Forelimb muscle (tissue), 1 donor: ENCODE results near the gene PAQR9. TPM values are rescaled to one million over a fixed set of nuclear protein-coding genes. Genes with fewer than 3 reads are reported as not detected.
"Not testable (repeated sequence)": the region's sequence is repeated elsewhere in the genome, so short reads cannot be mapped to it uniquely, and the experiment has no call there.

ENCODE experiments used
- DNase-seq: peaks from one replicate; pipeline ENCODE4 v3.0.0-alpha.2; 2013; ENCODE audit warnings: low read depth
- polyA plus RNA-seq: library from polyadenylated mRNA; unstranded; fragments of 120-200 nt; gene quantifications from one replicate; pipeline ENCODE4 v1.2.1, GENCODE V29; 2013; ENCODE audit not compliant: insufficient read length

The PAQR9 gene
- polyA plus RNA-seq, result 0.08 TPM

DNA sequence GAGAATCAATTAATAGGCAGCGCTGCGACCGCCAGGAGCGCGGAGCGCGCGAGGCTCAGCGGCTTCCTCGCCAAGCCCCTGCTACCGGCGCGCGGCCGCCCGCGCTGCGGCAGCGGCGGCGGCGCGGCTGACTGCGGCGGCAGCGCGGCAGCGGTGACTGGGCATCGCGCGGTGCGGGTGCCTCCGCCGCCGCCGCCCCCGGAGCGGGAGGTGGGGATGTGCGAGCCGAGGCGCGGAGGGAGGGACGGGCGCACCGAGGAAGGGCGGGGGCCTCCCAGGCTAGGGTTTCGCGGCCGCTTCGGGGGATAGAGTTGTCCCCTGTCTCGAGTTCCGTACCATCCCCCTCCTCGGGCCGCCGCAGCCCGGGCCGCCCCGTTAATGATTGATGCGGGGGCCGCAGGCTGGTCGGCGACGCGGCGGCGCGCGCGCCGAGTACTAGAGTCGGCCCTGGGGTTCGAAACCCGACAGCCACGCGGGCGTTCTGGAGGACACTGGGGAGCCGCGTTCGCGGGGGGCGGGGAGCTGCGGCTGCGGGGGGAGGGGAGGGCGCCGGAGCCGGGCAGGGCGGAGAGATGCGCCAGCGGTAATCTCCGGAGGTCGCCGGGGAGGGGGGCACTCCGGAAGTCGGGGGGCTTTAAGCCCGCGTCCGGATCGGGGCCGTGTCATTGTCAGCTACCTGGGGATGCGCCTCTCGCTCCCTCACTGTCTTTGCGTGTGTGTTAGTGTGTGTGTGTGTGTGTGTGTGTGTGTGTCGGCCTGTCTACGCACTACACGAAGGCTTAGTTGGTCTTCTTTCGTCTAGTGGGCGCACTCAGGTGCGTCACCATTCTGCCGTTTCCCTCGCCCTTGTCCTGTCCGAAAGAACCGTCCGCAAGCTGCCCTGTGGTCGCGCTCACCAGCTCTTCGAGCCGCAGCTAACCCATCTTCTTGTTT is at the start of gene PAQR9:
PAQR9 (minus strand) TSS at position 159 of the 933 bp plus-strand sequence. CDS start 338 bp downstream, outside the sequence.
- no peak for DNase-seq

DNA sequence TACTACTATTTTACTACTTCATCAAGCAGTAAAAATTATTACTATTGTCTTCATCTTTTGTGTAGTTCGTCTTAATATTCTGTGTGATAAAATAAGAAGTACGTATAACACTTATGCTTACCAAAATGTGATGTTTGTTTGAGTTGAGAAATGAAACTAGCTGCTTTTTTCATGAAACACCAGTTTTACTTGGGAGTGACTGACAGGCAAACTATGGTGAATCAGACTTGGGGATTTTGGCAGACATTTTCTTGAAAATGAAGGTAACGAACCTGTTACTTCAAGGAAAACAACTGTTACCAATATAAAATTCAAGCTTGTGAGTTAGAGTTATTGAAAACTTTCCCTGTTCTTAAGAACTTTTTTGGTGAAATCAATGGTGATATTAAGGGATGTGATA is 48.2 kb upstream of the PAQR9 start:
- DNase-seq, result no peak

DNA sequence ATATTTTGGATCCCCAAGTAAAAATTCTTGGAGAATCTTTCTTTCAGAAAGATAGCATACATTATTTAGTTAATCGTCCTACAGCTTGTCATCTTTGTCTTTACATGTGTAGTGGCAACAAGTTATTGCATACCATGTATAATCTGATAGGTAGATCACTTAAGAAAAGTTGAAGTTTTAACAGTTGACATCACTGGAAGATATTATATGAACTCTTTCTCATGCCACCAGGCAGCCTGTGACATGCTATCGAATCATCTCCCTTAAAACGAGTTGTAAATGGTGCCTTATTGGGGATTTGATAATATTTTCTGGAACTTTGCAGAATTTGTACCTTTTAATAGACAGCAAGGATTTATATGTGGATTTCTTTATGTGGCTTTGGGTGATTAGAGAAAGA is 46.5 kb upstream of the PAQR9 start:
- DNase-seq, result no peak

DNA sequence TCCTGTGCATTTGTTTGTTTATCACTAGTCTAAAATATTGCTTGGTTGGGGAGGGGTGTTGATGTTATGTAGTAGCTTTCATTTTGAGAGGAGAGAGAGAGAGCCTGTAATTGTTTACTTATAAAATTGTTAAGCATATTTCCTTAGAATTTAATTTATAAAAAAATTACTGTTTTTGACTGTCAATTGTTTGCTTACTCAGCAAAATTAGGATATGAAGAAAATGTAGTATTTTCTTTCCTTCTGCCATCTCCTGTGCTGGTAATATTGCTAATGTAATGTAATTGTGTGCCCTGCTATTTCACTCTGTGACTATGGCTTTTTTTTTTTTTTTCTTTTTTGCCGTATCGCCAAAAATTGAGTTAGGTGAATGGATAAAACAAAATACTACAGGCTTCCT is 41.3 kb upstream of the PAQR9 start:
- no peak for DNase-seq

DNA sequence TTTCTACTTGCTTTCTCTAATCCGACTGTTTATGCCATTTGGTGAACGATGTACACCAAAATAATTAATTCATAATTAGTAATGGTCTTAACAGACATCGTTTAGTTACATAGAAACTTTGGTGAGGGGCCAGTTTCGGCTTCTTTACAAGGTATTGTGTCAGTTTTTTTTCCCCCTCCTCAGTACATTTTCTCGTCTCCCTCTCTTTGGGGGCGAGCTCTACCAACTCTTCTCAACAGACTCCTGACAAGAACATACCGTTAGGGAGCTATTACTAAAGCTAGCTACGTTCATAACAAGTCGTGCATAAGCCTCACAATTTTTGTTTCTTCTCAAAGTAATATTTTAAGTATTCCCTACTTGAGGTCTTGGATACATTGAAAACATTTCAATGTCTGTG is 39.3 kb upstream of the PAQR9 start:
- DNase-seq, result no peak

DNA sequence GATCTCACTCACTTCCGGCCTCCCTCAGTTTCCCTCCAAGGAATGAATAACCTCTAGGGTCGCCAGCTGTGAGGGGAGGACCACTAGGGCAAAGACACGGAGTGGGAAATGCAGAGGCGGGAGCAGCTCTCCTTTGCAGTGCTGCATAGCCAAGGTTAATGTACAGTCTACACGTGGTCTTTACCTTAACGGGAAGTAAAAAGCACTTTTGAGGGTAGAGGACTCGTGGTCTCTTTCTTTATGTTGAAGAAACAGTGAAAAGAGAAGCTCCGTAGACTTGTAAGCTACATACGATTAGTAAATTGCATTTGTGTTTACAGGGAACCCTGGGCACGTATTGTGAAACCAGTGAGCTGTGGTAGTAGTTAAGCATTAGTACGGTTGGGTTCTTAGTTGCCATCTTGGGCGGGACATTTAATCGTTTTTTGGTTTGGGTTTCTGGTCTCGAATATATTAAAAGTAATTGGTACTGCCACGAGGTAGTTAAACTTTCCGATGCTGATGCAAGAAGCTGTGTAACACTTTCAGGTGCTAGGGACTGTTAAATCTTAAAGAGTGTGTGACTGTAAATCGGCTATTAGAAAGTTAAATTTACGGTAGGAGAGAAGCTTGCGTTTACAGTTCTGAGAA is 38.7 kb upstream of the PAQR9 start:
- DNase-seq, result no peak

GRCh38 chr3:143001369-143002082 is 38.1 kb upstream of the PAQR9 start, which contains the start of gene U2SURP:
Gene U2SURP (plus strand): TSS chr3:143001570. CDS start chr3:143001629, 59 bp downstream.
- DNase-seq, result peak; percentile 98

DNA sequence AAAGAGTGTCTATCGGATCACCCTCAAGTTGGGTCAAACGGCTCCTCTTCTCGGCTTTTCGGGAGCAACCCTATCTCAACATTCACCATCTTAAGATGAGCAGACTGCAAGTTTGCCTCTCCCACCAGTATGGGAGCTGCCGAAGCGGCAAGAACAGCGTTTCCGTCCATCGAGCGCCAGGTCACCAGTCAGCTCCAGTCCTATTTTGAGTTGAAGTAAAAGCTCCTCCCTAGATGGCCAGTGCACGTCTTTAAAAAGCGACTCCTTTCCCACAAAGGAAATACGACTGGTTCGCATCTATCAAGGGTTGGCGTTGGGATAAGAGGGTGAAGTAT is 37.5 kb upstream of the PAQR9 start:
- no peak for DNase-seq

- DNase-seq, result no peak
Measured at GRCh38 chr3:143000528-143000927, 37.1 kb upstream of the PAQR9 start.

DNA sequence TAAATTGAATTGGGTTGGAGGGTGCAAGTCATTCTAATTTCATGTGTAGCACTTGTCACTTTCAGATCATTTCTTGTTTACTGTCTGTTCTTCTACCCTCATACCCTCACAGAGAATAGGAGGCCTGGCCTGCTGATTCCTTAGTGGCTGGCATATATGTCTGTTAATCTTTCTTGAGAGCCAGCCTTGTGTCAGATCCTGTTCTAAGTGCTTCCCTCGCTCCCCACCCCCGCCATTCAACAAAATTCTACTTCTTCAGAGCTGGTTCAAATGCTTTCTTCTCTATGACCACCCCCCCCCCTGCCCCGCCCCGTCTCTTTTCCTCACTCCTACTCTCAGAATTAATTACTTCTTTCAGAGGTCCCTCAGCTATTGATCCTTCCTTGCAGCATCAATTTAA is 36.4 kb upstream of the PAQR9 start:
- no peak for DNase-seq

GRCh38 chr3:142998439-142998838 is 35.0 kb upstream of the PAQR9 start:
- no peak for DNase-seq

GRCh38 chr3:142997330-142997729 is 33.9 kb upstream of the PAQR9 start:
- DNase-seq, result no peak

DNA sequence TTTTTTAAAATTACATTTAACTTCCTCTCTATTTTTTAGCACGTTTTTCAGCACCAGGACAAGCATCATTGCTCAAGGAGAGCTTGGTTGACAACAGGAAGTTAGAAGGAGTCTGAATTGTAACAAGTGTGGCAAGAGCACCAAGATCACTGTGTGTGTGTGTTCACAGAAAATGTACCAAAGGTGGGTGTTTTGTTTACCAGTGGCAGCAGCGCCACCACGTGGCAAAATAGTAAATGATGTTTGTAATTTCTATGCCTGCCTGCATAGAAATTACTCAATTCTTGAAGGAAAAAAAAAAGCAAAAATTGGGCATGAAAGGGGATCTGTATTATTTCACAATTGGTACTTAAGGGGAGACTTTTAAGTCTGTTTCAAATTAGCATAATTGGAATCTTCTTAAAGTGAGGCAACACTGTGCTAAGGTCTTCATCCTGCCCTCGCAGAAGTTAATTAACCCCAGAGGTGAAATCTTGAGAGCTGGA is 30.5 kb upstream of the PAQR9 start:
- DNase-seq, result no peak

DNA sequence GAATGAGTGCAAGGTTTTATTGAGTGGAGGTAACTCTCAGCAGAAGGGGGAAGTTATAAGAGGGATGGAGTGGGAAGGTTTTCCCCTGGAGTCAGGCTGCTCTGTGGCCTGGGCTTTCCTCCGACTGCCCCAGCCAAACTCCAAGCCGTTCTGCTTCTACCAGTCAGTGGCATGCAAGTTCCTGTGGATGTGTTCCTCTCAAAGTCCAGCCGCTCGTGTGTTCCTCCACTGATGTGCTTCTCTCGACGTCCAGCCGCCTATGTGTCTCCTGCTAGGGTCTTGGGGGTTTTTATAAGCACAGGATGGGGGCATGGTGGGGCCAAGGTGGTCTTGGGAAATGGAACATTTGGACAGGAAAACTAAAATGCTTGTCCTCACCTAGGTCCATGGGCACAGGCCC is 28.8 kb upstream of the PAQR9 start:
- DNase-seq, result no peak

GRCh38 chr3:142990721-142991120 is 27.2 kb upstream of the PAQR9 start:
- DNase-seq, result no peak

GRCh38 chr3:142988826-142989225 is 25.4 kb upstream of the PAQR9 start:
- not testable (repeated sequence) for DNase-seq

DNA sequence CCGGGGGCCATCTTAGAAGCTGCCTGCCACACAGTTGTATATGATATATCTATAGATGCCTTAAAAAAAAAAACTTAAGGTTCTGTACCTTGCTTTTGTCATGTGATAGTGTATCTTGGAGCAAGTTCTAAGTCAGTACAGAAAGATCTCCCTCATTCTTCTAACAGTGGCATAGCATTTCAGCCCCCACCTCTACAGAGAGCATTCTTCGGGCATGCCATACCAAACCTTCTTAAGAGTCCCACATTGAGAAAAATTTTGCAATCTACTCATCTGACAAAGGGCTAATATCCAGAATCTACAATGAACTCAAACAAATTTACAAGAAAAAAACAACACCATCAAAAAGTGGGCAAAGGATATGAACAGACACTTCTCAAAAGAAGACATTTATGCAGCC is 24.7 kb upstream of the PAQR9 start:
- not testable (repeated sequence) for DNase-seq

GRCh38 chr3:142987707-142988106 is 24.2 kb upstream of the PAQR9 start:
- no peak for DNase-seq

DNA sequence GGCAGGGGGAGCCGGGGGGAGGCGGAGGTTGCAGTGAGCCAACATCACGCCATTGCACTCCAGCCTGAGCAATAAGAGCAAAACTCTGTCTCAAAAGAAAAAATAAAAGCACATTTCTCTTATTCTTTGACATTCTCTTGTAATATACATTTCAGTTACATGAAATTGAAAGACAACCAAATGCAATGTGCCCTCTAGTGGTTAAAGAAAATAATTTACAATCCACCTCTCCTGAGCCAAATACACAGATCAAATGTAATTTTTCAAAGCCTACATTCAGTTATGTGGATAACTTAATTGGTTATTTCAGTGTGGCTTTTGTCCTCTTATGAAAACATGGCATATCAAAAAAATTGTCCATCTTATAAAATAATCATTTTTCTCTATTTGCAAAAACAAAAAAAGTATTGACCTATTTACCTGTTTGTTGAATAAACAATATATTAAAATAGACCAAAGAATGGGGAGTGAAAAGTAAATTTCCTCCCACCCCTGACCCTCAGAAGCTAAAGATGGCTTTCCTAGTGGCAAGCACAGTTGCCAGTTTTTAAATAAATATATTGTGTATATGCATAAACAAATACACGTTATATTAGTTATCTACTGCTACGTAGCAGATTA is 23.7 kb upstream of the PAQR9 start:
- no peak for DNase-seq

DNA sequence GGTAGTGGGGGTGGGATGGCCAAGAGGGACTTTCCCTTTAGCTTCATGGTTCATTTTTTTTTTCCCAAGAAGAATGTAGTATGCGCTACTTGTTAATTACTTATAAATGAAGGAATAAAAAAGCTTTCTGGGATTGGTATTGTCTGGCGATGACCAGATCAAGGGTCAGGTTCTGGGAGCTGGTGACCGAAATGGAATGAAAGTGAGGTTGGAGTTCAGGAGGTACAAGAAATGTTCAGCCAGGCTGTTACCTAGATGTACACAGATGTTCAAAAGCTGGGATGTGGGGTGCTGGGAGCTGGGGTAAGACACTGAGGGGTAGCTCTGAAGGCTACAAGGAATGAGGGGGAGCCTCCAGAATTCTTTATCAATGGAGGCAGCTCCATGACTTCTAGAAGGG is 20.8 kb upstream of the PAQR9 start:
- no peak for DNase-seq

DNA sequence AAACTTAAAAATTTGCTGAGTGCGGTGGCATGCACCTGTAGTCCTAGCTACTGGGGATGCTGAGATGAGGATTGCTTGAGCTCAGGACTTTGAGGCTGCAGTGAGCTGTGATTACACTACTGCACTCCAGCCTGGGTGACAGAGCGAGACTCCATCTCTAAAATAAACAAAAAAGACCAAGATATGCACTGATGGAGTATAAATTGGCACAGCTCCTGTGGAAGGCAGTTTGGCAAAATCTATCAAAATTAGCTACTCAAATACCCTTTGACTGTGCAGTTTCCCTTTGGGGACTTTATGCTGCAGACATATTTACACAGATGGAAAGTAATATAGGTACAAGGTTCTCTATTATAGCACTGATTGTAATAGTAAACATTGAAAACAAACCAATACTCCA is 19.8 kb upstream of the PAQR9 start:
- no peak for DNase-seq
